Natural killer cell treated with Interleukin-12 subunit alpha and Interleukin-12 subunit beta and Interleukin-15 and Interleukin-18, amount 100 ng/mL, for 72 hours (primary cell): Measurements from ENCODE around the gene CRLF2. TPM values are rescaled to one million over a fixed set of nuclear protein-coding genes. Genes with fewer than 3 reads are reported as not detected.

ENCODE experiments used
- ATAC-seq, 2 donors: fragments of 150-1000 bp; cut with Tn5 transposase in 1 of 2; sonication (Bioruptor Pico), chemical (Tn5 transposase) in 1 of 2; 2 replicates each; pipeline ENCODE4 v1.10.0; 2021
- DNase-seq: peaks from one replicate; pipeline ENCODE4 v3.0.0; 2022; ENCODE audit warnings: low spot score
- H3K27ac Mint-ChIP-seq, 2 donors: 1 replicate in 1 of 2; 2 replicates in 1 of 2; pipeline ENCODE4 v1.8.0; 2022; ENCODE audit warnings: mixed read lengths in 2 of 2, mild to moderate bottlenecking in 1 of 2, moderate library complexity in 1 of 2
- H3K27me3 Mint-ChIP-seq, 2 donors: 1 replicate in 1 of 2; 2 replicates in 1 of 2; pipeline ENCODE4 v1.8.0; 2022; ENCODE audit warnings: mixed read lengths in 2 of 2
- H3K36me3 Mint-ChIP-seq: one replicate; pipeline ENCODE4 v1.8.0; 2022; ENCODE audit warnings: mixed read lengths
- H3K4me1 Mint-ChIP-seq, 2 donors: 1 replicate in 1 of 2; 2 replicates in 1 of 2; pipeline ENCODE4 v1.8.0; 2022; ENCODE audit warnings: low read depth in 2 of 2, mixed read lengths in 2 of 2, mild to moderate bottlenecking in 1 of 2
- H3K4me3 Mint-ChIP-seq: one replicate; pipeline ENCODE4 v1.8.0; 2022; ENCODE audit warnings: mixed read lengths
- H3K9me3 Mint-ChIP-seq: 2 replicates; pipeline ENCODE4 v1.8.0; 2022; ENCODE audit warnings: mixed read lengths
- total RNA-seq, 2 donors: library from RNA; stranded (reverse); gene quantifications; one replicate each; pipeline ENCODE4 v1.2.3, GENCODE V29; 2022

Gene CRLF2
- total RNA-seq, 2 donors from 2014 or later = 2.3 TPM; not detected in 1

- H3K36me3 Mint-ChIP-seq = no peaks in the 10 kb centered on the region
- no peaks in the 10 kb centered on the region for H3K9me3 Mint-ChIP-seq
- no peak overlapping the region for H3K4me3 Mint-ChIP-seq
- peaks cover 13 to 14% of the 10 kb centered on the region in 2 donors for H3K27me3 Mint-ChIP-seq
- H3K4me1 Mint-ChIP-seq = no peaks in the 10 kb centered on the region
- no peak overlapping the region for H3K27ac Mint-ChIP-seq
- no peak for DNase-seq
- ATAC-seq = no peak
These were observed 61.7 kb downstream of the CRLF2 start for GRCh38 chrX:1150569-1151347.

DNA sequence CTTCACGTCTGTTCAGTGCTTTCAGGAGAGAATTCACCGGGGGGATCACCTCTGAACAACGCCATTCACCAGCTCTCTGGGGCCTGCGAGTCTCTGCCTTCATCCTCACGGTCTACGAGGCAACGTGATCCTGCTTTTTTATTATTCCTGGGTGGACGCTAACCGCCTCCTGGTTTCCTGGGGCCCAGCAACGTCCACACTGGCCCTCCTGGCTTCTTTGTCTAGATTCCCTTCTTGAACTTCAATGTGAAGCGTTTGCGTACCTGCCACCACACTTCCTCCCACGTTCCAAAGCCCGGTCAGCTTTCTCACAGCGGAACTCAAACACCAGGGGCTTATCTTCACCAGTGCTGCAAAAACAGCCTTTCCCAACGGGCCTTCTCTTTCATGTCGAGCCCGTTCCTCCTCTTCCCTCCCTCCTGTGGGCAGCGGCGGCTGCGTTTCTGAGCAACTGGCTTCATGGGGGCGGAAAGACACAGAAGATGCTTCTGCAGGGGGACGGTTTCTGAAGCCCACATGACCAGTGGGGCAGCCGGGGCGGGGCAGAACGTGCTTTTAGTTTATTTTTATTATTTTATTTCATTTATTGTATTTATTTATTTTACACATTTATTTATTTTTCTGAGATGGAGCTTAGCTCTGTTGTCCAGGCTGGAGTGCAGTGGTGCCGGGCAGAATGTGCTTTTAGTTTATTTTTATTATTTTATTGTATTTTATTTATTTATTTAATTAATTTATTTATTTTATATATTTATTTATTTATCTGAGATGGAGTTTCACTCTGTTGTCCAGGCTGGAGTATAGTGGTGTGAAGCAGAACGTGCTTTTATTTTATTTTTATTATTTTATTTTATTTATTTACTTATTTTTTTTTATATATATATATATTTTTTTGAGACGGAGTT lies 64.6 kb downstream of the CRLF2 start:
- DNase-seq = no peak
- Mint-ChIP-seq H3K27ac (no peak overlapping the region), H3K4me1 (no peaks in the 10 kb centered on the region)

DNA sequence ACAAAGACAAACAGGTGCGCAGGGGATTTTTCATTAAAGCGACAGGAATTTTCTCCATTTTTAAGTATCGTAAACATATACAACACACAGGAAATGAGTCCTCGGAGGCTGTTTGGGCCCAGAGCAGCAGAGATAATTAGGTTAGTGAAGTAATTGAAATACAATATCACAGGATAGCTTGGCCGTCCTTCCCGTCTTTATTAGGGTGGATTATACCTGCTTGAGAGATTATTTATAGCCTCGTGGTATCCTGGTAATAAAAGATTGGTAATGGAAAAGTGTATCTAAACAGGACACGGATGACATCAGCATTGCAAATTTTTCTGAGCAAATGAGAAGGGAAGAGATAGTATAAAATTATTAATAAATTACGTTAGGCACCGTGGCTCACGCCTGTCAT lies 68.2 kb downstream of the CRLF2 start:
- no peaks in the 10 kb centered on the region for H3K9me3 Mint-ChIP-seq
- ATAC-seq (no peak), DNase-seq (no peak)
- no peak overlapping the region for H3K4me3 Mint-ChIP-seq
- H3K36me3 Mint-ChIP-seq = no peaks in the 10 kb centered on the region
- H3K4me1 Mint-ChIP-seq = no peaks in the 10 kb centered on the region
- H3K27ac Mint-ChIP-seq = no peak overlapping the region
- H3K27me3 Mint-ChIP-seq = peaks cover 5 to 6% of the 10 kb centered on the region in 2 donors

More for the DNA sequence above, 64.6 kb downstream of the CRLF2 start:
- Mint-ChIP-seq H3K36me3 (no peaks in the 10 kb centered on the region), H3K27me3 (peaks cover 13 to 14% of the 10 kb centered on the region in 2 donors), H3K4me3 (no peak overlapping the region), H3K9me3 (no peaks in the 10 kb centered on the region)
- ATAC-seq = no peak

Other genes with a start within 250 kb of the CRLF2 start
- gene CSF2RA, start 56.2 kb upstream of the CRLF2 start, total RNA-seq = 1 to 10 TPM in 1 of 2 donors, not detected in 1; 2.0 TPM
- 10 to 100 TPM; 13.1 to 29.2 TPM for gene IL3RA, start 124.1 kb upstream of the CRLF2 start, total RNA-seq
- gene SLC25A6, start 179.5 kb upstream of the CRLF2 start, total RNA-seq = 100 to 1,000 TPM; 224 to 343 TPM
- 10 to 100 TPM; 84.8 to 94.2 TPM for gene ASMTL, start 240.3 kb upstream of the CRLF2 start, total RNA-seq